HPDE6-E6E7 (cell line): ENCODE data around the gene PRSS8.

Experiments used
- DNase-seq: peaks from one replicate; pipeline ENCODE4 v3.0.0; 2011; ENCODE audit warnings: missing footprints; ENCODE audit errors: extremely low spot score

Gene PRSS8

DNA sequence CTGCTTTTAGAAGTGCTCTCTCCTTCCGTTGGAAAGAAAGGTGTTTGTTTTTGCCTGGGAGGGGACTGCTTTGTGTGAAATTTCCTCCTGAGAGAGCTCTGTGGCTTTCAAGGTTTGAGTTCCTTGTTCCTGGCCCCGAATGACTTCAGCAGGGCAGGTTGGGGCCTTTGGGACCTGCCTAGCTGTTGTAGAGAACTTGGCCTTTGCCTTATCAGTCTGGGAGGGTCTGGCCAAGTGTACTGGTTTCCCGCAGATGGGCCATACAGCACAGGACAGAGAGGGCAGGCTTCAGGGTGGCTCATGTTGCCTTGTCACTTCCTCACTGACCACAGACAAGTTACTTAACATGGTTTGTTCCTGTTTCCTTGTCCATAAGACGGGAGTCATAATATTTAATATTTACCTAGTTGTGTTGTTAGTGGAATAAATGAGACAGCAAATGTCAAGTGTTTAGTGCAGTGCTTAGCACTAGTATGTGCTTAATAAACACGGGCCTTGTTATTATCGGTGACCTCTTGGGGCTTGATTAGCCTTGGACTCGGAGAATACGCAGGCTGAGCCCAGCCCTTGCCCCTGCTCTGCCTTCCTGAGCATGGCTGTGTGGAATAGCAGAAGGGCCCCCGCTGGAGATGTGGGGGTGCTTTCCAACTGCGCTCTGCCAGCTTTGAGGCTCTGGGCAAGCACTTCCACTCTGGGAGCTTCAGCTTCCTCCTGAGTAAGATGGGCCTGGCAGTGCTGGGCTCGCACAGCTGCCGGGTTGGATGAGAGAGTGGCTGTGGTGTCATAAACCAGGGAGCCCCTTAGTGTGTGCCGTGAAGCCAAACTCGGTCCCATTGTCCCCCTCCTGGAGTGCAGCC, 6.6 kb downstream of the PRSS8 start:
- no peak for DNase-seq

DNA sequence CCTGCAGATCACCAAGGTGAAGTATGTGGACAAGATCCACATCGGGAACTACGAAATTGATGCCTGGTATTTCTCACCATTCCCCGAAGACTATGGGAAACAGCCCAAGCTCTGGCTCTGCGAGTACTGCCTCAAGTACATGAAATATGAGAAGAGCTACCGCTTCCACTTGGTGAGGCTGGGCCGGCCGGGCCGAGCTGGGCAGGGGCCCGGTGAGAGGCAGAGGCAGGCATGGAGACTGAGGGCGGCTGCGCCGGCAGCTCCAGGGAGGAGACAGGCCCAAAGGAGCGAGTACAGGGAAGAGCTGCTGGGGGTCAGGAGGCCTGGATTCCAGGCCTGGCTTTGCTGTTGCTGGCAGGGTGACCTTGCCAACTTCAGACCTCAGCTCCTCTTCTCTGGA, 8.3 kb downstream of the PRSS8 start:
- no peak for DNase-seq

DNA sequence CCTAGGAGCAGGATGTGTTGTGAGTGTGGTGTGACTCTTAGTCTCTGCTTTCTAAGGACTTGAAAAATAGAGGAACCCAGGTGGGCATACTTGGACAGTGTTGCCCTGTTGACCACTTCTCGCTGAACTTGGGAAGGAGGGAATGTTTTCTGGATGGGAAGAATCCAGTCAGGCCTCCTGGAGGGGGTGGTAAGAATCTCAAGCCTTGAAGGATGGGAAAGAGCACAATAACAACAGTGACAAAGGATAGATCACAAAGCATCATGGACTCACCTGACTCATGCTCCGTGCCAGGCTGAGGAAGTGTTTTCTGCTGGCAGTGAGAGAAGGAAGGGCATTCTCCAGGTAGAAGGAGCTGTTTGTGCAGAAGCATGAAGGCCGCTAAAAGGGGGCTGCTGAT, 9.7 kb downstream of the PRSS8 start:
- no peak for DNase-seq

DNA sequence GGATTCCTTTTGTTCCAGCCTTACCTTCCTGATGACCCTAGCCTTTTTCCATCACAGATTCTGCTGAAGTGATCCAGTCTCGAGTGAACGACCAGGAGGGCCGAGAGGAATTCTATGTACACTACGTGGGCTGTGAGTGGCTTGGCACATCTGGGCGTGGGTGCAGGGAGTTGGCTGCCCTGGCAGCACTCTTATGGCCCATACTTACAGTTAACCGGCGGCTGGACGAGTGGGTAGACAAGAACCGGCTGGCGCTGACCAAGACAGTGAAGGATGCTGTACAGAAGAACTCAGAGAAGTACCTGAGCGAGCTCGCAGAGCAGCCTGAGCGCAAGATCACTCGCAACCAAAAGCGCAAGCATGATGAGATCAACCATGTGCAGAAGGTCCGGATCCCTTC, 15.4 kb downstream of the PRSS8 start:
- no peak for DNase-seq

DNA sequence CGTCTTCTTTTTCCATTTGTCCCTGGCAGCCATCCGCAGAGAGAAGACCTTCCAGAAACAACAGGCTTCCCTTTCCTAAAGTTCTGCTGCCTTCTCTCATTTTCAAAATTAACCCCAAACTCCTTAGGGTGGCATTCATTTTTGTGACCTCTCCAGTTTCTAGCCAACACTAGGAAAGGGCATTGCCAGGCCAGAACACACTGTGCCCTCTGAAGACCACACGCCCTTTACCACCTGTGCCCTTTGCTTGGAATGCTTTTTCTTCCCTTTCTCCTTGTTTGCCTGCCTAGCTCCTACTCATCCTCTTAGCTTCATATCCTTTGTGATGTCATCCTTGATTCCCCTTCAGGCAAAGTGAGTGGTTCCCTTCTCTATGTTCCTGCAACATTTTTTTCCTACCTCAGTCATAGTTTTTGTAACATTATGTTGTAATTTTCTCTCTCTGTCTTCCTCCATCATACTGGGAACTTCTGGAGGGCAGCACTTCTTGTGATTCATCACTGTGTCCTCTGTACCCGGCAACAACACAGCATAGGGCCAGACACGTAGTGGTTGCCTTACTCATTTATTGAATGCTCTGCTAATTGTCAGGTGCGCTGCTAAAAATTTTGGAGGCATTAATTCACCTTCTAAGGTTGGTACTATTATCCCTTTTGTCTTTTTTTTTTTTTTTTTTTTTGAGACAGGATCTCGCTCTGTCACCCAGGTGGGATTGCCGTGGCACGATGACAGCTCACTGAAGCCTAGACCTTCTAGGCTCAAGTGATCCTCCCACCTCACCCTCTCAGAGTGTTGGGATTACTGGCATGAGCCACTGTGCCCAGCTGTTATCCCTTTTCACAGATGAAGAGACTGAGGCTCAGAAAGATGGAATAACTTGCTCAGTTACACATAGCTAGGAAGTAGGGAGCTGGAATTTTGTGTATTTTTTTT, 17.0 kb downstream of the PRSS8 start:
- DNase-seq, result peak; percentile 78

DNA sequence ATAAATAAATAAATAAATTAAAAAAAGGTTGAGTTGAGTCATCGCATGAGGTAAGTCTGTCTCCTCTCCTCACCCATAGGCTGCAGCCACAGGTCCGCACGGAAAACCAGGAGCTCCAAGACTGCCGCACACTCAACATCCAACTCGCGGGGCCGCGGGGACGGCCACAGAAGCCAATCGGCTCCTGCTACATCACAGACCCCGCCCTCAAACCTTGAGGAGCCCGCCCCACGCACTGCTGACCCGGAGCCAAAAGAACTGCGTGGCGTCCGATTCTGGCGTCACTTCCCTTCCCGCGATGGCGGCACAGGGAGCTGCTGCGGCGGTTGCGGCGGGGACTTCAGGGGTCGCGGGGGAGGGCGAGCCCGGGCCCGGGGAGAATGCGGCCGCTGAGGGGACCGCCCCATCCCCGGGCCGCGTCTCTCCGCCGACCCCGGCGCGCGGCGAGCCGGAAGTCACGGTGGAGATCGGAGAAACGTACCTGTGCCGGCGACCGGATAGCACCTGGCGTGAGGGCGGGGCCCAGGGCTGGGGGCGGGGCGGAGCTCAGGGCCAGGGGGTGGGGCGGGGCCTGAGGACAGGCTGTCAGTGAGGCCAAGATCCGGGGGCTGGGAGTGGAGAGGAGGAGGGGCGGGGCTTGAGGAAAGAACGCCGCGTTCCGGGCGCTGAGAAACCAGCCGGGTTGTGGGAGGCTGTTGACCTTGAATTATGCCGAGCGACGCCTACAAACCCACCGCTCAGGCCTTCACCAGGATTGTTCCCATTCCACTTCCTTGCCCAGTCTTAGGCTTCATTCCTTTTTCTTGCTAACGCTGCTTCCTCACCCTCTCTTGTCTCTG, 17.9 kb downstream of the PRSS8 start, which contains the start of gene KAT8:
Gene KAT8 (plus strand): TSS at position 281 of the 839 bp plus-strand sequence. CDS start 18 bp downstream, at position 299.
- peak; percentile 91 for DNase-seq

DNA sequence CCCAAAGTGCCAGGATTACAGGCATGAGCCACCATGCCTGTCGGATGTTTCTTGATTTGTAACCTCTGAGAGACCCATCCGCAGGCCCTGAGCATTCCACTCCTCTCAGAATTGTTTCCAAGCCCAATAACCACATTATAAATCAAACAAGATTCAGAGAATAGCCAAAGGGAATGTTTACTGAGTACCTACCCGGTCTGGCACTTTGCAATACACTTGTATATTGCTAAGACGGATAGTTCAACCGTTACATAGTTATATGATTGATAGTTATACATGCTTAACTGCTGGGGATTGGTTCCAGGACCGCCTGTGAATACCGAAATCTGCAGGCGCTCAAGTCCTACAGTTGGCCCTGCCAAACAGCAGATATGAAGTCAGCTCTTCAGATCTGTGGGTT, 21.1 kb downstream of the PRSS8 start:
- no peak for DNase-seq

DNA sequence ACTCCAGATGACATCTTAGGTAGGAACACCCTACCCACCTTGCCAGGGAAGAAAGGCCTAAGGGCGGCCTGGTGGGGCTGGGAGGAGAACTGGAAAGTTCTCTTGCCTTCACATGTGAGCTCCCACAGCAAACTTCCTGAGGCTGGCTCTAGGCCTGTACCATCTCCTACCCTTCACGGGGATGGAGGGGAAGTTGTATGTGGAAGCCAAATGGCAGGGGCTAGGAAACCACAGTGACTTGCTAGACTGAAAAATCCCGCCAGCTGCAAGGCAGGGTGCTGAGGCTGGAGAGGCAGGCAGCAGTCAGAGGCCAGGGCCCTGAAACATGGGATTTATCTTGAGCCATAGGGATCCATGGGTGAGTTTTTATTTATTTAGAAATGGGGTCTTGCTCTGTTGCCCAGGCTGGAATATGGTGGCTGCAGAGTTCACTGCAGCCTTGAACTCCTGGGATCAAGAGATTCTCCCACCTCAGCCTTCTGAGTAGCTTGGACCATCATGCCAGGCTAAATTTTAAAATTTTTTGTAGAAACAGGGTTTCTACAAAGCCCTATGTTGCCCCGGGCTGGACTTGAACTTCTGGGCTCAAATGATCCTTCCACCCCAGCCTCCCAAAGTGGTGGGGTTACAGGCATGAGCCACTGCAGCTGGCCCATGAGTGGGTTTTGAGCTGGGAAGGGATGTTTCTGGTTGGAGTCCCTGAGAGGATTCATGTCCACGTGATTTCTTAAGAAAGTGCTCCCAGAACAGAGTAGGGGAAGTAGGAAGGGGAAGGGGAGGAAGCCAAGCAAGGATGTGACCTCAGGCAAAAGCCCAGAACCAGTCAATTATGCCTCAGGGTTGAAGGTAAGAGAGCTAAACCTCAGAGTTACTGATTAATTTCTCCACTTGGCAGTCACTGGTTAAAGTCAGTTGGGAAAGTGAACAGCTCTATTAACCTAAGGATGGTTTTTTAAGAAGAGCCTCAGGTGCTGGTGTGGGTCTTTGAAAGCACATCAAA, 22.1 kb downstream of the PRSS8 start:
- DNase-seq, result no peak

DNA sequence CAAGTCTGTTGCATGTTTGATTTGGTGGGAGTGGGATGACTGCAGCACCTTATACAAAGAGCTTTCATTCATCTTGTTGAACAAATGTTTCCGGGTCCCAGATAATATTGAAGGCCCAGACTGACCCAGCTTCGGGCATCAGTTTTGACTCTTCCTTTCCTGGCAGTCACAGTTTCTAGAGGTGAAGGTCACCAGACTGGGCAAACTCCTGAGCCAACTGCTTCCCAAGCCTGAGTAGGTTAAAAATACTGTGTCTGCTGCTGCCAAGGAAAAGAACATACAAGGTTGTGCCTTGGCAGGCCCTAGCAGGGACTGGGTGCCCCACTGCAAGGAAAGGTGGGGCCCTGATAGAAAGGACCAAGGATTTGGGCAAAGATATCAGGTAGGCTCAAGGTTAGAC, 22.8 kb downstream of the PRSS8 start:
- DNase-seq, result no peak

DNA sequence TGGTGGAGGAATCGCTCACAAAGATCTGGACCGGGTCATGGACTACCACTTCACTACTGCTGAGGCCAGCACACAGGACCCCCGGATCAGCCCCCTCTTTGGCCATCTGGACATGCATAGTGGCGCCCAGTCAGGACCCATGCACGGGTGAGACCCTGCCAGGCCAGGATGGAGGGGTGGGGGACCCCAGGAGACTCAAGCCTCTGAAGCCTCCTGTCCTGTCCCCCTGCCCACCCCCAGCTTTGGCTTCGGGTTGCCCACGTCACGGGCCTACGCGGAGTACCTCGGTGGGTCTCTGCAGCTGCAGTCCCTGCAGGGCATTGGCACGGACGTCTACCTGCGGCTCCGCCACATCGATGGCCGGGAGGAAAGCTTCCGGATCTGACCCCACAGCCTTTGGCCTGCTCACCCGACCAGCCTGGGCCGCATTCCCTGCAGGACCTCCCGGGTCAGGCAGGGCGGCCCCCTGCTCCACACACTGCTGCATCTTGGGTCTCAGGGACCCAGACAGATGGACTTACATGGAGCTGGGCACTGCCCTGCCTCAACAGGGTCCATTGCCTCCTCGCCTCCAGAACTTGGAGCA, 23.6 kb downstream of the PRSS8 start:
- no peak for DNase-seq

DNA sequence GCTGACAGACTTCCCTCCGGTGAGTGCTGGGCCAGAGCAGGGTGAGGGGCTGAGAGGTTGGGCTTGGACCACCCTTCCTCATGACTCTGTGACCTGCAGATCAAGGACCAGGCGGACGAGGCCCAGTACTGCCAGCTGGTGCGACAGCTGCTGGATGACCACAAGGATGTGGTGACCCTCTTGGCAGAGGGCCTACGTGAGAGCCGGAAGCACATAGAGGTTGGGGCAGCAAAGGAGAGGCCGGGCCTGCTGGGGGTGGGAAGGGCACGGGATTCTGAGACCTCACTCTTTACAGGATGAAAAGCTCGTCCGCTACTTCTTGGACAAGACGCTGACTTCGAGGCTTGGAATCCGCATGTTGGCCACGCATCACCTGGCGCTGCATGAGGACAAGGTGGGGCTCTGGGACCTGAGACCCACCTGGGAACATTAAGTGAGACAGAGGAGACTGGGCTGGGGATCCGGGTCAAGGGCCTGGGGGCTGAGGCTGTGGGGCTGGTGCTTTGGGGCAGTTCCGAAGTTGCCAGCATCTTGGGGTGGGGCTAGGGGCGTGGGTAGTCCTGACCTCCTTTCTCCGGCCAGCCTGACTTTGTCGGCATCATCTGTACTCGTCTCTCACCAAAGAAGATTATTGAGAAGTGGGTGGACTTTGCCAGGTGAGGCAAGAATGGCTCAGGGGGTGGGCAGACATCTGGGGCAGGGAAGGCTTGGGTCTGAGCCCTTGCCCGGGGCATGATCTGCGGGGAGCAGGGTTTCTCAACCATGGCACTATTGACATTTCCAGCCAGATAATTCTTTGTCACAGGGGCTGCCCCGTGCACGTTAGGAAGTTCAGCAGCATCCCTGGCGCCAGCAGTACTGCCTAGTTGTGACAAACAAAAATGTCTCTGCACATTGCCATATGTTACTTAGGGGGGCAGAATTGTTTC, 25.2 kb downstream of the PRSS8 start:
- no peak for DNase-seq

DNA sequence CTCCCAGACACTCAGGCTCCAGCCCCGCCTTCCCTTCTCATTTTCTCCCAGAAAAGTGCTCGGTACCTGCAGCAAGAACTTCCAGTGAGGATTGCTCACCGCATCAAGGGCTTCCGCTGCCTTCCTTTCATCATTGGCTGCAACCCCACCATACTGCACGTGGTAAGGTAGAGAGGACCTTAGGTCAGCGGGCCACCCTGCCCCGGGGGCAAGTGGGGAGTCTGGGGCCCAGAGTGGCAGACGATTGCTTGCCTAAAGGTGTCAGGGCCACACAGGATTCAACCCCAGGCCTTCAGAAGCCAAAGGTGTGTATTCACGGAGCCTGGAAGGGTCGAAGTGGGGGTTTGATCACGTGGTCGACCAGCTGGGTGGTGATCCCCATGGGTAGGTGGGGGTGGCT, 25.9 kb downstream of the PRSS8 start:
- no peak for DNase-seq

DNA sequence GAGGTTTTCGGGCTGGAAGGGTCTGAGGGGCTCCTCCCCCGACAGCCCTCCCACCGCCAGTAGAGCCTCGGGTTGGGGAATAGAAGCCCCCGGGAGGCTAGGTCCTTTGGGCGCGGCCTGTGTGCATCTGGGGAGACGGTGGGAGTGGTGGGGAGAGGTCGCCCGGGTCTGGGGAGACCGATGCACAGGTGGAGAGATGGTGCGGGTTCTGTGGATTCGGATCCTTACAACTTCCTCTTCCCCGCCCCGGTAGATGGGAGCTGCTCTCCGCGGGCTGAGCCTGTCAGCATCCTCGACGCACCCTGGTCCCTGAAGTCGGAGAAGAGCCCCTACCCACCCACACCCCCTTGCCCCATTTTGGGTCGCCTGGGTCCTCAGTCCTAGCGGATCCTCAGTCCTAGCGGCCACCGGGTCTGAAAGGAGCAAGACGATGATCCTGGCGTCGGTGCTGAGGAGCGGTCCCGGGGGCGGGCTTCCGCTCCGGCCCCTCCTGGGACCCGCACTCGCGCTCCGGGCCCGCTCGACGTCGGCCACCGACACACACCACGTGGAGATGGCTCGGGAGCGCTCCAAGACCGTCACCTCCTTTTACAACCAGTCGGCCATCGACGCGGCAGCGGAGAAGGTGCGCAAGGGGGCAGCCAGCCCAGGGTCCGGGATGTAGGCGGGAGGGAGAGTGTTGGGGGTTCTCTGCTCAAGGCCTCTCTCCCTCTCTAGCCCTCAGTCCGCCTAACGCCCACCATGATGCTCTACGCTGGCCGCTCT, 26.6 kb downstream of the PRSS8 start:
- no peak for DNase-seq

DNA sequence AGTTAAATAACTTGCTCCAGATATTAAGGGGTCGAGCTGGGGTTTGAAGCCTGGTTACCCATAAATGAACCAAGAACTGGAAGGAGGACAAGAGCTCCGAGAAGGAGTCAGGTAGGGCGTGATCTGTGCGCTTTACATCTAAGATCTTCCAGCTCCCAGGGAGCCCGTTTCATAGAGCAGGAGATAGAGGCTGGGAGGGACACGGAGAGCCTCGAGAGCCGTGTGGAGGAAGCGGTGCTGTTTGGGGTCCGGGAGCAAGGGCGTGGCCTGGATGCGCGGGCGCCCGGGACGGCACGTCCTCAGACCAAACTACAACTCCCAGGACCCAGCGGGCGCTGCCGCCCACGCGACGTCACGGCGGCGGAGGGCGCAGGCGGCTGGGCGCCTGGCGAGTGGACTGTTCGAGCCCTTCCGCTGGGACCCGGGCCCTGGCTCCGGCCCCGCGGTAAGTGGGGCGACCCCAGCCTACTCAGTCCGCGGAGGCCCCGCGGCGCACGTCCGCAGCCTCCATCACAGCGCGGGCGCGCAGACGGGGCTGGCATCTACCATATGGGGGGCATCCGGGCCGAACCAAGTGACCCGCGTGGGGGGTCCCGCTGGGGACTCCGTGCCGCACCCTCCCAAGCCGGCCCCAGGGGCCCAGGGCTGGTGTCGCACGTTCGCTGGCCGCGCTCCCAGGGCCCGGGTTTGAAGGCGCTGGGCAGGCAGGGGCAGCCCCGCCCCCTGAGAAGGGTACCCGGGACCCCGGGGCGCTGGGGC, 27.3 kb downstream of the PRSS8 start, which contains the start of gene BCKDK:
Gene BCKDK (plus strand): TSS at position 352 of the 759 bp plus-strand sequence. CDS start 838 bp downstream, outside the sequence.
- DNase-seq, result peak; percentile 65

DNA sequence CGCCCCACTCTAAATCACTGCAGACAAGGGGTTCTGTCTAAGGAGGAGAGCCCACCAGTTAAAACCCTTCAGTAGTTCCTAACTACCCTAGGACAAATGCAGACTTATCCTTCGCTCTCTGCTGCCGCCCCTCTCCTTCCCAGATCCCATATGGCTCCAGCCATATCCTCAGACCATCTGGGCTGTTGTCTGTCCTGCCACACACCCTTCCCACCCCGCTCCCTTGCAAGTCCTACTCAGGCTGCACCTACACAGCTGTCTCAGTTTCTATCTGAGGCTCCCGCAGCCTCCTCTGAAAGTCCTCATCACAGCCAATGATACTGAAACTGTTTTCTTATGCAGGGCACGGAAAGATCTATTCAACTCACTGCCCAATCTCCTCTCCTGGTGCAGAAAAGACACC, 28.1 kb downstream of the PRSS8 start:
- DNase-seq, result no peak

DNA sequence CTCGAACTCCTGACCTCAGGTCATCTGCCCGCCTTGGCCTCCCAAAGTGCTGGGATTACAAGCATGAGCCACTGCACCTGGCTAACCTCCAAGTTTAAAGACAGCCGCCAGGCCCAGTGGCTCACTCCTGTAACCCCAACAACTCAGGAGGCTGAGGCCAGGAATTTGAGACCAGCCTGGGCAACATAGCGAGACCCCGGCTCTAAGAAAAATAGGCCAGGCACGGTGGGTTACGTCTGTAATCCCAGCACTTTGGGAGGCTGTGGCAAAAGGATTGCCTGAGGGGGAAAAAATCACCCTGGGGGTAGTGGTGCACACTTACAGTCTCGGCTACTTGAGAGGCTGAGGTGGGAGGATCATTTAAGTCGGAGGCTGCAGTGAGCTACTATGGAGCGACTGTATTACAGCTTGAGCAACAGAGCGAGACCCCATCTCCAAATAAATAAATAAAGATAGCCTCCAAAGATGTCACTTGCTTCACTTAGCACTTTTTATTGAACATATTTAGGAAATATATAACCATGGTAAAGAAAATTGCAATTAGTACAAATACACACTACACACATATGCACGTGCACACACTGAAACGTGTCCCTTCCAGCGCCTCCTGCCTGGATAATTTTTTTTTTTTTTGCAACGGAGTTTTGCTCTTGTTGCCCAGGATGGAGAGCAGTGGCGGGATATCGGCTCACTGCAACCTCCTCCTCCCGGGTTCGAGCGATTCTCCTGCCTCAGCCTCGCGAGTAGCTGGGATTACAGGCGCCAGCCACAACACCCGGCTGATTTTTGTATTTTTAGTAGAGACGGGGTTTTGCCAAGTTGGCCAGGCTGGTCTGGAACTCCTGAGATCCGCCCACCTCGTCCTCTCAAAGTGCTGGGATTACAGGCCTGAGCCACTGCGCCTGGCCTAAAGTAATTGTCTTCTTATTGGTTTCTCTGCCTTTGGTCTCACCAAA, 28.7 kb downstream of the PRSS8 start:
- DNase-seq, result no peak
